Body of pancreas (tissue), 4 donors: ENCODE results near the gene HYOU1. TPM values are rescaled to one million over a fixed set of nuclear protein-coding genes. Genes with fewer than 3 reads are reported as not detected.
"Not testable (repeated sequence)": the region's sequence is repeated elsewhere in the genome, so short reads cannot be mapped to it uniquely, and the experiment has no call there.

Experiments
- ATAC-seq: fragments of 150-250 bp; one replicate; pipeline ENCODE4 v1.9.1; 2016
- DNase-seq, 4 donors: peaks; one replicate each; pipeline ENCODE4 v3.0.0-alpha.2; 2019
- H3K27ac ChIP-seq, 4 donors: fragments of 200-600 bp; sonication (generic); 1 replicate in 3 of 4; 2 replicates in 1 of 4; pipeline versions ENCODE4 v1.5.1 to v1.6.1; 2016 to 2019; ENCODE audit warnings: mild to moderate bottlenecking in 1 of 4, mixed read lengths in 1 of 4, moderate library complexity in 1 of 4
- H3K27me3 ChIP-seq, 2 donors: fragments of 200-600 bp; sonication (generic); one replicate each; pipeline ENCODE4 v1.6.0; 2016; ENCODE audit warnings: mild to moderate bottlenecking in 1 of 2
- H3K36me3 ChIP-seq, 2 donors: fragments of 200-600 bp; sonication (generic); replicated peaks in 1 of 2; 2 replicates each; pipeline ENCODE4 v1.5.1; 2016; ENCODE audit warnings: low read depth in 2 of 2; ENCODE audit not compliant: insufficient read depth in 1 of 2
- H3K4me1 ChIP-seq: fragments of 200-600 bp; sonication (generic); one replicate; pipeline ENCODE4 v1.6.0; 2016
- H3K4me3 ChIP-seq, 2 donors: fragments of 200-600 bp; sonication (generic); 1 replicate in 1 of 2; 2 replicates in 1 of 2; pipeline ENCODE4 v1.5.1; 2016 to 2019
- H3K9me3 ChIP-seq, 3 donors: fragments of 200-600 bp; sonication (generic); 1 replicate in 2 of 3; 2 replicates in 1 of 3; pipeline ENCODE4 v1.5.1; 2016
- CTCF ChIP-seq, 7 experiments: fragments of 450-650 bp in 4 of 7; fragments of 200-600 bp in 3 of 7; sonication (generic) in 3 of 7; IDR thresholded peaks; one replicate each; pipeline ENCODE4 v1.5.1; 2016 to 2019; ENCODE audit warnings: antibody characterized with exemption in 7 of 7
- POLR2A ChIP-seq, 3 donors: fragments of 450-650 bp; IDR thresholded peaks; one replicate each; pipeline ENCODE4 v1.6.1; 2016; ENCODE audit warnings: antibody characterized with exemption in 3 of 3, mild to moderate bottlenecking in 2 of 3
- WGBS, 2 donors: methylation state at CpG; one replicate each; pipeline ENCODE4 v1.1.5; 2017; 5-methylcytosine and 5-hydroxymethylcytosine counted together
- intact Hi-C: fragments of 100-400 bp; cut with DNase I; formaldehyde crosslinking; loops from one replicate; pipeline ENCODE4 v1.15.1; 2023
- total RNA-seq, 2 donors: library from RNA; depleted of rRNA; stranded (reverse); fragments of >200 nt; gene quantifications; one replicate each; pipeline ENCODE4 v1.1.0, GENCODE V29; 2016

The HYOU1 gene
- total RNA-seq, 2 donors from 2014 or later: 121 to 218 TPM

- Histone ChIP-seq H3K4me3 (no peak overlapping the region), H3K27ac (peak overlapping the region; percentile 36 to 91 (median 74)), H3K36me3 (peaks cover 0 to 2% of the 10 kb centered on the region in 2 donors), H3K4me1 (peaks cover 78% of the 10 kb centered on the region), H3K27me3 (no peaks in the 10 kb centered on the region), H3K9me3 (no peaks in the 10 kb centered on the region)
- DNase-seq (no peak), ATAC-seq (no peak)
- no peak for TF ChIP-seq POLR2A (IDR thresholded peaks at IDR 0.05)
- intact Hi-C loops: no loop called here
- WGBS, 2 donors: 67 to 70% methylated on average over 5 of the region's 5 CpGs
These were observed 35.4 kb downstream of the HYOU1 start for GRCh38 chr11:119021631-119022030.

GRCh38 chr11:119019996-119020395, 37.0 kb downstream of the HYOU1 start:
- no peak for DNase-seq
- 12 to 17% methylated on average over 2 of the region's 2 CpGs for WGBS, 2 donors
- intact Hi-C loops: no loop called here
- no peak for TF ChIP-seq CTCF (IDR thresholded peaks at IDR 0.05)
- TF ChIP-seq POLR2A (IDR thresholded peaks at IDR 0.05): no peak
- Histone ChIP-seq H3K9me3 (no peaks in the 10 kb centered on the region), H3K36me3 (peaks cover 0 to 3% of the 10 kb centered on the region in 2 donors), H3K4me1 (peaks cover 76% of the 10 kb centered on the region), H3K27me3 (no peaks in the 10 kb centered on the region), H3K4me3 (no peak overlapping the region), H3K27ac (peak overlapping the region in 3 of 4 donors; percentile 83 to 96 (median 91))
- ATAC-seq: no peak

- TF ChIP-seq CTCF (IDR thresholded peaks at IDR 0.05): no peak
- peak; percentile 33 to 83 (median 80) for TF ChIP-seq POLR2A (IDR thresholded peaks at IDR 0.05)
- intact Hi-C loops: no loop called here
- peaks cover 0 to 3% of the 10 kb centered on the region in 2 donors for H3K36me3 ChIP-seq
- 0% methylated on average over 18 to 63 of the region's 63 CpGs for WGBS, 2 donors
- no peaks in the 10 kb centered on the region for H3K27me3 ChIP-seq
- DNase-seq (peak; percentile 94 to 97 (median 95)), ATAC-seq (peak; percentile 92)
- peak within 1 kb of the TSS; percentile 83 to 96 (median 92) for H3K27ac ChIP-seq
- peak within 1 kb of the TSS; percentile 88 to 90 for H3K4me3 ChIP-seq
- no peaks in the 10 kb centered on the region for H3K9me3 ChIP-seq
- H3K4me1 ChIP-seq: peaks cover 60% of the 10 kb centered on the region
These were observed 38.7 kb downstream of the HYOU1 start, which contains the start of the genes RPS25 and TRAPPC4 for GRCh38 chr11:119018074-119018938. RPS25 (minus strand) TSS chr11:119018343; CDS start chr11:119018284, 59 bp downstream. TRAPPC4 (plus strand) TSS chr11:119018766; CDS start chr11:119018796, 30 bp downstream.

GRCh38 chr11:119017377-119017776, 39.6 kb downstream of the HYOU1 start:
- WGBS, 2 donors: 0 to 1% methylated on average over 10 of the region's 10 CpGs
- H3K36me3 ChIP-seq, ATAC-seq, intact Hi-C loops, DNase-seq, H3K27me3 ChIP-seq, H3K9me3 ChIP-seq: not testable (repeated sequence)
- H3K4me1 ChIP-seq: peaks cover 53% of the 10 kb centered on the region
- peak overlapping the region in 3 of 4 donors; percentile 83 to 96 (median 91) for H3K27ac ChIP-seq
- H3K4me3 ChIP-seq: peak overlapping the region; percentile 88 to 90

GRCh38 chr11:119016216-119017009, 40.6 kb downstream of the HYOU1 start:
- H3K27ac ChIP-seq: peak overlapping the region in 1 of 4 donors; percentile 91
- peaks cover 44% of the 10 kb centered on the region for H3K4me1 ChIP-seq
- H3K4me3 ChIP-seq: no peak overlapping the region
- H3K36me3 ChIP-seq: peaks cover 0 to 3% of the 10 kb centered on the region in 2 donors
- intact Hi-C loops: no loop called here
- WGBS, 2 donors: 57 to 61% methylated on average over 14 of the region's 14 CpGs
- DNase-seq (no peak), ATAC-seq (no peak)
- no peak for TF ChIP-seq CTCF (IDR thresholded peaks at IDR 0.05)
- no peaks in the 10 kb centered on the region for H3K27me3 ChIP-seq
- H3K9me3 ChIP-seq: no peaks in the 10 kb centered on the region
